ENCODE data around the gene MKNK2. TPM values are rescaled to one million over a fixed set of nuclear protein-coding genes. Genes with fewer than 3 reads are reported as not detected.

The MKNK2 gene
- total and polyA plus RNA-seq, 2 of the 13 experiments (the other 11 are each of a cell fraction or from before 2014, with no cell fraction given): 44.9 to 112 TPM

- no peak for TF ChIP-seq ZNF713 (CRISPR knock-in tag; IDR thresholded peaks at IDR 0.05)
- no peak for TF ChIP-seq ZNF326 (CRISPR knock-in tag; IDR thresholded peaks at IDR 0.05; ENCODE audit: borderline replicate concordance)
- no peak for TF ChIP-seq KAT2B (IDR thresholded peaks at IDR 0.05; ENCODE audit: borderline replicate concordance, low read depth, low read length)
- no peak for TF ChIP-seq ZBED4 (CRISPR knock-in tag; IDR thresholded peaks at IDR 0.05; ENCODE audit: borderline replicate concordance)
- no peak for TF ChIP-seq MIER3 (CRISPR knock-in tag; IDR thresholded peaks at IDR 0.05; ENCODE audit: borderline replicate concordance)
- no peak for TF ChIP-seq ZNF451 (CRISPR knock-in tag; IDR thresholded peaks at IDR 0.05)
- TF ChIP-seq CENPX (CRISPR knock-in tag; IDR thresholded peaks at IDR 0.05): no peak
- no peak; the same call in 1 of the 2 replicates for TF ChIP-seq NKX3-1 (CRISPR knock-in tag; IDR thresholded peaks at IDR 0.05)
- TF ChIP-seq ARID2 (CRISPR knock-in tag; IDR thresholded peaks at IDR 0.05; ENCODE audit: borderline replicate concordance): no peak
- TF ChIP-seq CEBPG (CRISPR knock-in tag; IDR thresholded peaks at IDR 0.05): no peak
- no peak for TF ChIP-seq TBL1XR1 (IDR thresholded peaks at IDR 0.05; ENCODE audit: borderline replicate concordance, low read length, partially characterized antibody)
- no peak for TF ChIP-seq ZNF556 (CRISPR knock-in tag; IDR thresholded peaks at IDR 0.05; ENCODE audit: borderline replicate concordance)
- no peak for TF ChIP-seq HNF1A (IDR thresholded peaks at IDR 0.05; ENCODE audit: low read depth)
- TF ChIP-seq HNF1A (CRISPR knock-in tag; IDR thresholded peaks at IDR 0.05; ENCODE audit: borderline replicate concordance): peak; percentile 62; the same call in 1 of the 2 replicates
- no peak for TF ChIP-seq HMG20B (CRISPR knock-in tag; conservative IDR thresholded peaks at IDR 0.05)
- TF ChIP-seq ZNF562 (CRISPR knock-in tag; IDR thresholded peaks at IDR 0.05; ENCODE audit: borderline replicate concordance): no peak
- TF ChIP-seq HINFP (CRISPR knock-in tag; IDR thresholded peaks at IDR 0.05; ENCODE audit: low read depth): no peak
- TF ChIP-seq STAT5B (CRISPR knock-in tag; IDR thresholded peaks at IDR 0.05): no peak
- TF ChIP-seq HNF4G (IDR thresholded peaks at IDR 0.05; ENCODE audit: borderline replicate concordance, low read depth, low read length): no peak
- TF ChIP-seq HNF4G (CRISPR knock-in tag; IDR thresholded peaks at IDR 0.05; ENCODE audit: borderline replicate concordance, low read depth): no peak
- no peak for TF ChIP-seq EZH2 (conservative IDR thresholded peaks at IDR 0.05; ENCODE audit: low read depth, low read length)
Observed at GRCh38 chr19:2064788-2065524, 13.9 kb upstream of the MKNK2 start (continued).

Measured in HepG2 (cell line).